Measurements from ENCODE around the gene MSRB1.

Gene MSRB1, protein sequence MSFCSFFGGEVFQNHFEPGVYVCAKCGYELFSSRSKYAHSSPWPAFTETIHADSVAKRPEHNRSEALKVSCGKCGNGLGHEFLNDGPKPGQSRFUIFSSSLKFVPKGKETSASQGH

DNA sequence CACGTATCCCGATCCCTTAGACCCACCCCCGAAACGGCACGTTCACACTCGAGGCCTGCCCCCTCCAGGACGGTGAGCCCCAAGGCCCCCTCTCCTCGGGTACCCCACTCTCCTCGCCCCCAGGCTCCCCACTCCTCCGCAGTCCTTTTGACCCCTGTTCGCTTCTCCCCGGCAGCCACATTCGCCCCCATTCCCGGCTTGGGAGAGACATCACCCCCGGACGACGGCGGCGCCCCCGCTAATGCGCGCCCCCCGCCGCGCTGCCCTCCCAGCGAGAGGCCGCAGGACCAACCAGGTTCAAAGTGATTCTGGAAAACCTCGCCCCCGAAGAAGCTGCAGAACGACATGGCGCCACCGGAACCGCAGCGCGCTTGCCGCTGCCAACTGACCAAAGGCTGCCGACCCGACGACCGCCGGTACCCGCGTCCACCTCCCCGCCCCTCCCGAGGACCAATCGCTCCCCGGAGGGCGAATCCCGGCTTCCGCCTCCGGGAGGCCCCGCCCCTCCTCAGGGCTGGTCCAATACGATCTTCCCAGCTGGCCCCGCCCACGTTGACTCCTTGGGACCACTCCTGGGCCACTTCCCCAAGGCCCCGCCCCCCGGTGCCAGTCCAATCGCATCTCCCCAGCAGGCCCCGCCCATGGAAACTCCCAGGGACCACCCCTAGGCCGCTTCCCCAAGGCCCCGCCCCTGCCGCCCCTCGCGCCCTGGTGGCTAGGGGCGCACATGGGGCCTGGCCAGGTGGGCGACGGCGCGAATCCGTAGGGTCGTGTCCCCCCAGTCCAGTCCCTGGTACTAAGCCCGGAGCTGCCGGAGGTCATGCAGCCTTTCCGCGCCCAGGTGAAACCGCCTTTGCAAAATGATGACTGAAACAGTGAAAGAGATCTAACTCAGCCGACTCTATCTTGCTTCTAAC lies at the start of gene MSRB1:
TSS of gene MSRB1 (minus strand) at position 390 of the 917 bp plus-strand sequence. CDS start at position 347, 43 bp downstream.
- peak; percentile 76 for DNase-seq (ENCODE audit: low read depth)
- peak within 1 kb of the TSS; percentile 84 for H3K4me3 ChIP-seq (ENCODE audit: control insufficient read depth, low read depth, low read length)
- TF ChIP-seq, protein P1, sequence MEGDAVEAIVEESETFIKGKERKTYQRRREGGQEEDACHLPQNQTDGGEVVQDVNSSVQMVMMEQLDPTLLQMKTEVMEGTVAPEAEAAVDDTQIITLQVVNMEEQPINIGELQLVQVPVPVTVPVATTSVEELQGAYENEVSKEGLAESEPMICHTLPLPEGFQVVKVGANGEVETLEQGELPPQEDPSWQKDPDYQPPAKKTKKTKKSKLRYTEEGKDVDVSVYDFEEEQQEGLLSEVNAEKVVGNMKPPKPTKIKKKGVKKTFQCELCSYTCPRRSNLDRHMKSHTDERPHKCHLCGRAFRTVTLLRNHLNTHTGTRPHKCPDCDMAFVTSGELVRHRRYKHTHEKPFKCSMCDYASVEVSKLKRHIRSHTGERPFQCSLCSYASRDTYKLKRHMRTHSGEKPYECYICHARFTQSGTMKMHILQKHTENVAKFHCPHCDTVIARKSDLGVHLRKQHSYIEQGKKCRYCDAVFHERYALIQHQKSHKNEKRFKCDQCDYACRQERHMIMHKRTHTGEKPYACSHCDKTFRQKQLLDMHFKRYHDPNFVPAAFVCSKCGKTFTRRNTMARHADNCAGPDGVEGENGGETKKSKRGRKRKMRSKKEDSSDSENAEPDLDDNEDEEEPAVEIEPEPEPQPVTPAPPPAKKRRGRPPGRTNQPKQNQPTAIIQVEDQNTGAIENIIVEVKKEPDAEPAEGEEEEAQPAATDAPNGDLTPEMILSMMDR (IDR thresholded peaks at IDR 0.05; ENCODE audit: control insufficient read depth, insufficient read depth, low read depth, low read length, missing control alignments) = no peak

DNA sequence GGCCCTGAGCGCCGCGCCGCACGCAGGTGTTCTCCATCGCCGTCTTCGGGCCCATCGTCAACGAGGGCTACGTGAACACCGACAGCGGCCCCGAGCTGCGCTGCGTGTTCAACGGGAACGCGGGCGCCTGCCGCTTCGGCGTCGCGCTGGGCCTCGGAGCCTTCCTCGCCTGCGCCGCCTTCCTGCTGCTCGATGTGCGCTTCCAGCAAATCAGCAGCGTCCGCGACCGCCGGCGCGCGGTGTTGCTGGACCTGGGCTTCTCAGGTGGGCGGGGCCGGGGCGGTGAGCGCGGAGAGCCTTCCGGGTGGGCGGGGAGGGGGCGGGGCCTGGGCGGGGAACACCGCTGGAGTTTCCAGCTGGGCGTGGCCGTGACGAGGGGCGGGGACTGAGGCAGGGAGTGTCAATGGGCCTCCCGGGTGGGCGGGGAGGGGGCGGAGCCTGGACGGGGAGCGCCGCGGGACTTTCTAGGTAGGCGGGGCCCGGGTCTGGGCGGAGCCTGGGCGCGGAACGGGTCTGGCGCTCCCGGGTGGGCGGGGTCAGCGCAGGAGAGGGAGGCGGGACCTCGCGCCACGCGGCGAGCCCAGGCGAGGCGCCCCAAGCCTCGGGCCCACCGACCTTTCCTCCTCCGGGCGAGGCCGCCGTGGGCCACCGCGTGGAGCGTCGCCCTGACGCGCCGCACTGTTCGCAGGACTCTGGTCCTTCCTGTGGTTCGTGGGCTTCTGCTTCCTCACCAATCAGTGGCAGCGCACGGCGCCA lies 49.1 kb upstream of the MSRB1 start:
- no peak overlapping the region for H3K4me3 ChIP-seq (ENCODE audit: control insufficient read depth, low read depth, low read length)
- DNase-seq (ENCODE audit: low read depth) = no peak
- TF ChIP-seq, protein P1 (IDR thresholded peaks at IDR 0.05; ENCODE audit: control insufficient read depth, insufficient read depth, low read depth, low read length, missing control alignments) = no peak

DNA sequence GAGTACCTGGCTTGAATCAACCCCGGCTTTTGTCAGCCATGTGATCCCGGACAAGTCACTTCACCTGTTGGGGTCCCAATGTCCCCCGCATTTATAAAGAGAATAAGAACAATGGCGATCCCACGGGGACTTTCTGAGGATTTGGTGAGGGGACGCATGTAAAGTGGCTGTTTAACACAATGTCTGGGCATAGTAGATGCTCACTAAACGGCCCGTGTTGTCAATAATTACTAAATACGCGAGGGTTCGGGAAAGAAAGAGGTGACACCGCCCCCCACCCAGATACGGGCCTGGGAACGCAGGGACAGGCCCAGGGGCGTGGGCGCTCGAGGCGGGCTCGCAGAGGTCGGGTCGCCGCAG lies 48.6 kb upstream of the MSRB1 start:
- H3K4me3 ChIP-seq (ENCODE audit: control insufficient read depth, low read depth, low read length) = no peak overlapping the region
- no peak for DNase-seq (ENCODE audit: low read depth)

DNA sequence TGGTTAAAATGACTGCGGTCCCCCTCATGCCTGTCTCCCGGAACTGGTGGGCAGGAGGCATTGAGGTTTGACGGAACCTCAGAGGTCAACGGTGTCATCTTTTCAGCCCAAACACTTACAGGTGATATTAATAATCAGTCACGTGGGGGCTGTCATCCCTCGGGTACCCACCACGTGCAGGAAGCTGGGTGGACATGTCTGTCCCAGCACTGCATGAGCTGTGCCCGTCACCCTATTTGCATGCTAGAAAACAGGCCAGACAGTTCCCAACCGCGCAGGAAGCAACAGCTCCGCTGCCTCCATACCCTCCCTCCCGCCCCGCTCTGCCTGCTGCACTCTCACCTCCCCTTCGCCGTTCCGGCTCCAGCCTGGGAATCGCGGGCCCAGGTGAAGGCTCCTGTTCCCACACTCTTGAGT lies 48.1 kb upstream of the MSRB1 start:
- TF ChIP-seq, protein P1 (IDR thresholded peaks at IDR 0.05; ENCODE audit: control insufficient read depth, insufficient read depth, low read depth, low read length, missing control alignments) = no peak
- no peak for DNase-seq (ENCODE audit: low read depth)
- H3K4me3 ChIP-seq (ENCODE audit: control insufficient read depth, low read depth, low read length) = no peak overlapping the region

More for the DNA sequence above, 48.6 kb upstream of the MSRB1 start:
- TF ChIP-seq, protein P1 (IDR thresholded peaks at IDR 0.05; ENCODE audit: control insufficient read depth, insufficient read depth, low read depth, low read length, missing control alignments) = no peak

DNA sequence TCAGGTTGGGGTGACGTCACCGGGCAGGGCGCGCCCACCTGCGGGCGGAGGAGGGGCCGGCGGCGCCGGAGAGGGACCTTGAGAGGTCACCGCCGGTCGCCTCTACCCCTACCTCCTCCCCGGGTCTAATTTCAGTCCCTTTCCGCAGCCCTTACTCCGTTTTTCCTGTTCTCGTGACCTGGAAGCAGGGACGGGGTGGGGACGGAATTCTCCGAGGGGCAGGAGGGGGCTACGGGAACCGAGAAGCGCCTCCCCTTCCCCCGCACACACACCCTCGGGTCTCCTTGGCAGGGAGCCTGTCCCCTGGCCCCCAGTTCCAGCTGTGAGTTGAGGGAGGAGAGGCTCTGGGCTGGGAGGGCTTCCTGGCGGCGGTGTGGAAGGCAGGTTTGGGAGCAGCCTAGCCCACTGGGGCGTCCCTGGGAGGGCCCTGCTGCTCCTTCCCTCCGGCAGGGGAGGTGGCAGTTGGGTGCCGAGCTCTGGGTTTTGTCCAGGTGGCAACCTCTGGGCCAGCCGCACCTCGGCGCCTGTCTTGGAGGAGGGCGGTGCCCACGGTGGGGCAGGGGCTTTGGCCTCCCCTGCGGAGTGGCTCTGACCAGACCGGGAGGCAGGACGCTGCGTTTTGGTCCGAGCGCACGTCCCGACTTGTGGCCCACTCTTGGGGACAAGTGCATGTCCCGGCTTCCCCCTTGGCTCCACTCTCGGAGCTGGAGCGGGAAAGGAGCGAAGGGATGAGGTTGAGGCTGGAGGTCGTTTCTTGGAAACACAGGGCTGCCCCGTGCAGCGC lies 47.5 kb upstream of the MSRB1 start:
- no peak for DNase-seq (ENCODE audit: low read depth)
- no peak overlapping the region; the same call in 1 of the 2 replicates for H3K4me3 ChIP-seq (ENCODE audit: control insufficient read depth, low read depth, low read length)
- TF ChIP-seq, protein P1 (IDR thresholded peaks at IDR 0.05; ENCODE audit: control insufficient read depth, insufficient read depth, low read depth, low read length, missing control alignments) = no peak

DNA sequence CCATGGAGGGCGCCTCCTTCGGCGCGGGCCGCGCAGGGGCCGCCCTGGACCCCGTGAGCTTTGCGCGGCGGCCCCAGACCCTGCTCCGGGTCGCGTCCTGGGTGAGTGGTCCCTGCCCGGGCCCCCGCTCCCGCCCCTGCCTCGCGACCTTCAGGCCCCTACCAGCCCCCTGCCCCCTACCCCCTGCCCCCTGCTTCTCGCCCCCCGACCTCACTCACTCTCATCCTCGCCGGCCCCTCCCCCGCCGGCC lies 47.0 kb upstream of the MSRB1 start:
- TF ChIP-seq, protein P1 (IDR thresholded peaks at IDR 0.05; ENCODE audit: control insufficient read depth, insufficient read depth, low read depth, low read length, missing control alignments) = no peak
- DNase-seq (ENCODE audit: low read depth) = no peak
- no peak overlapping the region for H3K4me3 ChIP-seq (ENCODE audit: control insufficient read depth, low read depth, low read length)

Data from AG09309 (cell line).